GM19324 (cell line): Measurements from ENCODE around the gene TDRD12.
A peak's percentile ranks its signal among the peaks of the same experiment; 100 is the strongest.
"Not testable (repeated sequence)": the region's sequence is repeated elsewhere in the genome, so short reads cannot be mapped to it uniquely, and the experiment has no call there.

Source experiments
- ATAC-seq: cut with Tn5 transposase; IDR thresholded peaks from one replicate; pipeline ENCODE4 v1.9.1; 2021; ENCODE audit warnings: mild to moderate bottlenecking, moderate library complexity; ENCODE audit not compliant: unreplicated experiment, low FRiP score

The TDRD12 gene

DNA sequence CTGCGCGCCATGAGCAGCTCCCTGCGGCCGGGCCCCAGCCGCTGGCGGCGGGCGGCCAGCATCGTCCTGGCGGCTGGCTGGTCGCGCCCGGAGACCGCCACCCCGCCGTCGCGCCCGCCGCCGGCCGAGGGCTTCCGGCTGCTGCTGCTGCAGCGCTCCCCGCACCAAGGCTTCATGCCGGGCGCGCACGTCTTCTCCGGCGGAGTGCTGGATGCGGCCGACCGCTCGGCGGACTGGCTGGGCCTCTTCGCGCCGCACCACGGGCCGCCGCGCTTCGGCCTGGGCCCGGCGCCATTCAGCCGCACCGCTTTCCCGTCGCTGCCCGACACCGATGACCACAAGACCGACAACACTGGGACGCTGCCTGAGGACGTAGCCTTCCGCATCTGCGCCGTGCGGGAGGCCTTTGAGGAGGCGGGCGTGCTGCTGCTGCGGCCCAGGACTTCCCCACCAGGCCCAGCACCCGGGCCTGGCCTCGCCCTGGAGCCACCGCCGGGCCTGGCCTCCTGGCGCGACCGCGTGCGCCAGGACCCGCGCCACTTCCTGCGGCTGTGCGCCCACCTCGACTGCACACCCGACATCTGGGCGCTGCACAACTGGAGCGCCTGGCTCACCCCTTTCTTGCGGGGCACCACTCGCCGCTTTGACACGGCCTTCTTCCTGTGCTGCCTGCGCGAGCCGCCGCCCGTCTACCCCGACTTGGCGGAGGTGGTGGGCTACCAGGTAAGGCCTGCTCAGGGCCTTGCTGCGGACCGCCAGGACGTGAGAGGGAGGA is 27.4 kb upstream of the TDRD12 start:
- peak; percentile 69 for ATAC-seq

- no peak for ATAC-seq
Observed at GRCh38 chr19:32692727-32693061, 26.9 kb upstream of the TDRD12 start.

- ATAC-seq, result not testable (repeated sequence)
Observed at GRCh38 chr19:32693151-32694108, 26.1 kb upstream of the TDRD12 start.

DNA sequence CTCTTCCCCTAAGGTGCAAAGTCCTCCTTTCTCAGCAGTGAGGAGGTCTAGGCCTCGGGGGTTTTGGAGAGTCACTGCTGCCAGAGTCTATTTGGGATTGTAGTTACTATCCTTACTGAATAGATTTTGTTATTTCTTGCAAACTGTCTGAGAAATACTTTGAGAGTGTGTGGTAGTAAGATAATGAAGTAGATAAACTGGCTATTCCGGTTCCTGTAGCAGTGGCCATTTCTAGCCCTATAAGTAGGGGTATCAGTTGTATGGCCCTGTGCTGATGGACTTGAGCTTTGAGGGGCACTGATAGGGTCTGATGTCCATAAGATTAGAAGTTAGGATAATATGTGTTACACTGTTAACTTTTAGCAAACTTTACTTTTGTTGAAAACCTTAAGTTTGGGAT is 25.3 kb upstream of the TDRD12 start:
- ATAC-seq, result not testable (repeated sequence)

DNA sequence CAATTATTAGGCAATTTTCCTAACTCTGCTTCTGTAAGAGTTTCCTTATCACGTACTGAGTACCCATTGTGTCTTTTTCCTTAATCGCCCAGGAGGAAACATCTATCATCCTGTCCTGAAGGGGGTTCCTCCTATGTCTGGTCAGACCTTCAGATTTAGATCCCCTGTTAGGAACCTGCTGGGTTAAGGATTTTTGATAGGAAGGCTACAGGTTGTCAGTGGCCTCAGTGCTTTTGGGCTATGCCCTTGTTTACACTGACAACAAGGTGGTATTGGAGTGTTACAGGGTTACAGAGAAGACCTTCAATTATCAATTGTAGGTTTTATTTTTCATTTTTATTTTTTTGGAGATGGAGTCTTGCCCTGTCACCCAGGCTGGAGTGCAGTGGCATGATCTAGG is 24.7 kb upstream of the TDRD12 start:
- ATAC-seq, result not testable (repeated sequence)

DNA sequence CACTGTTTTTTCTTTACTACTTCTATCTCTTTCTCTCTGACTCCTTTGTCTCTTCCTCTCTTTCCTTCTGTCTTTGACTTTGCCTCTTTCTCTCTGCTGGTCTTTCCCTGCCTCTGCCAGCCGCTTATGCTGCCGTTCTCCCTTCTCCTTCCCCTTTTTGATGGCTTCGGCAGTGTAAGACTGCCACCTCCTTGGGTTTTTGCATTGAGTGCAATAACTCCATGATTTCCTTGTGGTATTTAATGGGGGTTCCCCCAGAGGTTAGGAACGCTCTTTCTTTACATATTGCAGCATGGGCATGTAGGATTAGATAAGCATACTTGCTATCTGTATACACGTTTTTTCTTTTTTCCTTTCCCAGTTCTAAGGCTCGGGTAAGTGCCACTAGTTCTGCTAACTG is 24.1 kb upstream of the TDRD12 start:
- ATAC-seq, result not testable (repeated sequence)

- ATAC-seq, result not testable (repeated sequence)
Observed at GRCh38 chr19:32696771-32697170, 22.8 kb upstream of the TDRD12 start.

GRCh38 chr19:32700129-32700528 is 19.4 kb upstream of the TDRD12 start:
- ATAC-seq, result not testable (repeated sequence)

DNA sequence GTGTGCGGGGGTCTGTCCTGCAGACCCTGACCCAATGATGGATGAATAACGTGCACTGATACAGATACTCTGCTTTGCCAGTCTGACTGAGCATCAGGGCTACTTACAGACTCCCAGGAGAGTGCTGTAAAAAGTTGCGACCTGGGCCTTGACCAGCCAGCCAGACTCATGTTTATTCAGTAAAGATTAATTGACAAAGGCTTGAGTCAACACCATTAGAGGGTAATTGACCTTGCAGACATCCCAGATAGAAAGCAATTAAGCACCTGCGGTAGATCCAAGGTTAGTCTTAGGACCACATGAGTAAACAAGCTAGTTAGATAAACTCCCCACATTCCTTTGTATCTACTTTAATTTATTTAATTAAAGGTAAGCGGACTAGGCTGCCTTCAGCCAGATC is 17.6 kb upstream of the TDRD12 start:
- ATAC-seq, result no peak

DNA sequence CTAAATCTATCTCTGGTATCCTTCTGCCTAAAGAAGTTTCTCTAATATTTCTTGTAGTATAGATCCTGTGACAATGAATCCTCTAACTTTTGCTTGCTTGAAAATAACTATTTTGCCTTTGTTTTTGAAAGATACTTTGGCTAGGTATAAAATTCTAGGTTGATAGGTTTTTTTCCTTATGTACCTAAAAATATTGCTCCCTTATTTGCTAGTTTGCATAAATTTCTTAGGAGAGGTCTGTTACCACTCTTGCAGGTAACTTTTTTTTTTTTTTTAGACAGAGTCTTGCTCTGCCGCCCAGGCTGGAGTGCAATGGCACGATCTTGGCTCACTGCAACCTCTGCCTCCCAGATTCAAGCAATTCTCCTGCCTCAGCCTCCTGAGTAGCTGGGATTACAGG is 15.6 kb upstream of the TDRD12 start:
- not testable (repeated sequence) for ATAC-seq

DNA sequence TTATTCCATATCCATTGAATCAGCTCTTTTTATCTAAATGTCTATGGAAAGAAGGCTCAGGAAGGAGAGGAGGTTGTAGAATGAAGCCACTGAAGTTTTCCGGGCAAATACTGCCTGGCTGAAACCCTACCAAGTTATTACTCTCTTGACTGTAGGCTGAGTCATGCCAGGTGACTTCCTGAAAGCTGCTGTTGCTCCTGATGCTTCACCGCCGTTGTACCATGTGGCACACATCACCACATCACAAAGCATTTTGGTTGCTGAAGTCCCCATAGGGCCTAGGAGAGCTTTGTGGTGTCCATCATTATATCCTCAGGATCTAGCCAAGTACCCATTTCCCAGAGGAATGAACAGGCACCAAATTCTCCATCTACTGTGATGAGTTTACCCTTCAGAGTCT is 11.1 kb upstream of the TDRD12 start:
- ATAC-seq, result no peak

GRCh38 chr19:32709032-32709431 is 10.5 kb upstream of the TDRD12 start:
- ATAC-seq, result no peak

DNA sequence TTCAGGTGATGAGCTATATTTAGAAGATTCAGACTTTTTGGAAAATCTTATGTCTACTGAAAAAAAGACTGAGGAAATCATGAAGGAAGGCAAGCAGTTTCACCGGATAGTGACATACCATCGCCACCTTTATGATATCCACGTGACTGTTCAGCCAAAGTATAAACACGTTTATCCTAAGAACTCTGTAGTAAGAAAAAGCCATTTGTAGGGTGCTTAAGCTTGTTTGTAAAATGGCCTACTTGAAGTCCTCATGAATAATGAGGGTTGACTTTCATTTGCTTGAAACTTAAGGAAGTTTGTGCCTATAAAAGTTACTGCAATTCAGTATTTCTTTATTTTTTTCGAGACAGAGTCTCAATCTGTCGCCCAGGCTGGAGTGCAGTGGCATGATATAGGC is 7.8 kb upstream of the TDRD12 start:
- ATAC-seq, result no peak

- not testable (repeated sequence) for ATAC-seq
Observed at GRCh38 chr19:32716203-32716602, 3.4 kb upstream of the TDRD12 start.

GRCh38 chr19:32717496-32717895 is 2.1 kb upstream of the TDRD12 start:
- no peak for ATAC-seq

GRCh38 chr19:32718286-32718685 is 1.3 kb upstream of the TDRD12 start:
- ATAC-seq, result no peak

GRCh38 chr19:32720216-32720935 is 809 bp downstream of the TDRD12 start:
- ATAC-seq, result no peak

DNA sequence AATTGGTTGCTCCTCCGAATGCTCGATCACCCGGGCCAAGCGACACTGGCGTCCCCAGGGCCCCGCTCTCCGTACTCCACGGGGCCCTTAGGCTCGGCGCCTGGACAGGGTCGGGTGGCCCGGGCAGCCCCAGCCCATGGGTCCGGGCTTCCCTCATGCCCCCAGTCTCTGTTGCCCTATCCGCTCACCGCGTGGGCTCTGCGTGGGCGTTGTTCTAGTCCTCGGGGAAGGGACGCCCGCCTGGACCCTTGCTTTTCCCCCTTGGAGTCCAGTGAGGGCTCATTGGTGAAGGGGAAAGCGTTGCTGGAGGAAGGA is 1.3 kb downstream of the TDRD12 start:
- ATAC-seq, result no peak

GRCh38 chr19:32735936-32736335 is 16.4 kb downstream of the TDRD12 start:
- no peak for ATAC-seq

DNA sequence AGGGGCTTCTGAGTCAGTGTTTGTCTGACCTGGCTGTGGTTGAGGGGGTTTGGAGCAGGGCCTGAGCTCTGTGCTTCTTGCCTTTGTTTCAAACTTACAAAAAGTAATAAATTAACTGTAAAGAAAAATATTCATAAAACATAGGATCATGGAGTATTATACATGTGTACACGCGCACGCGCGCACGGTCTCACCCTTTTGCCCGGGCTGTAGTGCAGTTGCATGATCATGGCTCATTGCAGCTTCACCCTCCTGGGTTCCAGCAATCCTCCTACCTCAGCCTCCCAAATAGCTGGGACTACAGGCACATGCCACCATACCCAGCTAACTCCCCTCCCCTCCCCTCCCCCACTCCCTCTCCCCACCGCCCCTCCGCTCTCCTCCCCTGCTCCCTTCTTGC is 23.5 kb downstream of the TDRD12 start:
- ATAC-seq, result no peak

DNA sequence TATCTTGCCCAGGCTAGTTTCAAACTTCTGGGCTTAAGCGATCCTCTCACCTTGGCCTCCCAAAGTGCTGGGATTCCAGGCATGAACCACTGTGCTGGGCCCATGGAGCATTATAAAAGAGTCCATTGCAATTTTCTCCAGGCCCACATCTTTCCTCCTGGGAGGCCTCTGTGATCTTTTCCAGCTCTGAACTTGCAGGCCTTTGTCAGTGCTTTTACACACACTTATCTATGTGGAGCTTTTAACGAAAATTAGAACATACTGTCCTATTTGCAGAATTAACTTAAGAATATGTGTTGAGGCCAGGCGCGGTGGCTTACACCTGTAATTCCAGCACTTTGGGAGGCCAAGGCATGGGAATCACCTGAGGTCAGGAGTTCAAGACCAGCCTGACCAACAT is 23.9 kb downstream of the TDRD12 start:
- ATAC-seq, result no peak
